HG02981 (cell line): ENCODE measurements around the gene SEMA3D.

Experiments used
- ATAC-seq: cut with Tn5 transposase; IDR thresholded peaks from one replicate; pipeline ENCODE4 v1.9.1; 2021; ENCODE audit warnings: mild to moderate bottlenecking, moderate library complexity; ENCODE audit not compliant: unreplicated experiment

Gene SEMA3D

DNA sequence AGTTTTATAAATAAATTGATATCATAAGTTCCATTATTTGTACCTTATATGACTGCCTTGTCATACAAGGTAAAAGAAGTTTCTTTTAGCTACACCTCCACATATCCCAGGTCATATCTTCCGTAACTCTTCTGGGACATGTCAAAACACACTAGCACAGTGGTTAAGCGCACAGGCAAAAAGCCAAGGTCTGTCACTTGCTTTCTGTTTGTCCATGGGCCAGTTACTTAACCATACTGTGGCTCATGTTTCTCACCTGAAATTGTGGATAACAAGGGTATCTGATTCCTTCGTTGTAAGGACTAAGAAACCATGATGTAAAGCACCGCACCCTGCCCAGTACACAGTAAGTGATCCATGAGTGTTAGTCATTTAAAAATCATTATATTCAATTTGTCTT is 56.2 kb downstream of the SEMA3D start:
- no peak for ATAC-seq

DNA sequence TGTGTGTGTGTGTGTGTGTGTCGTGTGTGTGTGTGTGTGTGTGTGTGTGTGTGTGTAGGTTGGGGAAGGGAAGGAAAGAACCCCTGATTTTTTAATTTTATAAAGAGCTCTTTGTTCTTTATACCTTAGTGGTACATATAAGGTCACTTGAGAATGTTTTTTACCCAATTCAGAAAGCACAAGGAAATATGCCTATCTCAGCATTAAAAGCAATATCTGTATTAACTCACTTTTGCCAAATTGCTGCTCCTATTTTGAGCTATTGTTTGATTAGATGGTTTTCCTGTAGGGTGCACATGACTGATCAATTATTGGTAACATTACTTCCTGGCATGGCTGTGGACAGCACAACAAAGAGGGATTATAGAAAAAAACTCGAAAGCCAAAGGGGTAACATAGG is 60.5 kb downstream of the SEMA3D start:
- no peak for ATAC-seq

DNA sequence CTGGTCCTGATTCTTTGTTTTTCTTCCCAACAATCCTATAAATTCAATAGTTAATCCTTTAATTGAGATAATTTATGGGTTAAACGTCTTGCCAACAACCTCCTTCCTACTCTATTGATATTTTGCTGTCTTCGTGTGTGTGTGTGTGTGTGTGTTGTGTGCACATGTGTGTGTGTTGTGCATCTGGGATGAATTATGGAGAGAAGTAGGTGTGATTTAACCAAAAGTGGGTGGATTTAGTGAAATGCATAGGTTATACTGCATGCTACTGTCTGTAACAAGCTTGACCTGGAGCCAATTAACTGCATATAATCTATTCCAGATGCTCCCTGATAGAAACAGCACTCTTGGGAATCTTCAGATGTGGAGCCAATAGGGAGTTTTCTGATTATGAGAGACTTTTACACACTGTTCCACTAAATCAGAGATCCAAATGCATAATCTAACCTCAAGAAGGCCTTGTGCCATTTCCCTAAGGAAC is 61.2 kb downstream of the SEMA3D start:
- no peak for ATAC-seq

DNA sequence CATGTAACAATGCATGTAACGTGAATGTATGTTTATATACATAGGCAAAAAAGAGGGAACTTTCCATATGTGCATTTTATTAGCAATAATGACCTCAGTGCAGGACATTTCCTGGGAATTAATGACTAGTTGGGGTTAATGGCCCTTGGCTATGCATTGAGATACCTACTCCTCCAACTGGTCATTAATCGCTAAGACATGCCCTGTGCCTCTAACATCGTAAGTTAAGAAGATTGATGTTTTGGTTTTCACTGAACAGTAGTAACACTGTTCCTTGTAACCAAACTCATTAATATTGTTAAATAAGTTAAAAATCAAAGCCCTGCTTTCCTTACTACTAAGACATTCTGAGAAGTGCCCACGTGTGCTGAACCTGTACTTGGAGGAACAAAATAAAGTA is 61.7 kb downstream of the SEMA3D start:
- no peak for ATAC-seq

DNA sequence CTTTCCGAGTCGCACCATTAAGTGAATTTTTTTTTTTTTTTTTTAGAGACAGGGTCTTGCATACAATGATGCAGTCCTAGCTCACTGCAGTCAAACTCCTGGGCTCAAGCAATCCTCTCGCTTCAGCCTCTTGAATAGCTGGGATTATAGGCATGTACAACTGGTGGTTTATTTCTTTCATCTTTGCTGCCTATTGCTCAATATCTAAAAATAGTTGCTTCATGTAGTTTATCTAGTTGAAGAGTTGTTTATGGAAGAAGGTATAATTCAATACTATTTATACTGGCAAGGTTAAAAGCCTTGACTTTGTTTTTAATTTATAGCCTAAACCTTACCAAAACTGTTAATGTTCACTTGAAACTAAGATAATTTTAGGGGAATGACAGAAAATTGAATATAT is 66.9 kb downstream of the SEMA3D start:
- no peak for ATAC-seq

- ATAC-seq = no peak
These were observed 71.0 kb downstream of the SEMA3D start for GRCh38 chr7:85115862-85116261.

DNA sequence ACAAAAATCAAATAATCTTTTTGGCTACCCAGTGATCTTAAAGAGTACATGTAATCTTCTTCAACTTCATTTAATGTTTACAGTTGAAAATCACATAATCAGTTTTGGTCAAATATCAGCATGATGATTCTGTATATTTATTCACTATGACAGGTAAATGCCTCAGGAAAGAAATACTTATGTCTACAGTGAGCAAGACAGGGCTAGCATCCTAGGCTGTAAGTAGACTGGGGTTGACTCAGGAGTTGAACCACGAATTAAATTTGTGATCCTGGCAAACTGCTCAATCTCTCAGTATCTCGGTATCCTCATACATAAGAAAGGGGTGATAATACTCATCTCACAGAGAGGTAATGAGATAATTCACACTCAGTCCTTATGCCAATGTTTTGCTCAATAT is 71.8 kb downstream of the SEMA3D start:
- no peak for ATAC-seq

DNA sequence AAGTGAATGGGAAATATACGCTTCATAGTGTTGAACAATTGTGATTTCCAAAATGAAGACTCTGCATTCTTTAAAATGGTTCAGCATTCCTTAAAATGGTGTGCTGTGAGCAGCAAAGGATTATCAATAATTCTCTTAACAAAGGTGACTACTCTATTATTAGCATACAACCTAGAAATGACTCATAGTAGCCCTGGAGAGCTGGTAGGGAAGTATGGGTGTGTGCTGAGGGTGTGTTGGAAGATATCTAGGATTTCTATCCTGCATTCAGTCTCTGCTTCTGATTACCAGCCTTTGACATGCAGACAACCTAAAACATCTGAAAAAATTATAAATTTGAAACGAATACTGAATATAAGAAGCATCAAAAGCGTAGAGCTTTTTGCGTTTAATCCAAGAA is 72.5 kb downstream of the SEMA3D start:
- ATAC-seq = no peak

- ATAC-seq = no peak
These were observed 75.1 kb downstream of the SEMA3D start for GRCh38 chr7:85111761-85112160.

DNA sequence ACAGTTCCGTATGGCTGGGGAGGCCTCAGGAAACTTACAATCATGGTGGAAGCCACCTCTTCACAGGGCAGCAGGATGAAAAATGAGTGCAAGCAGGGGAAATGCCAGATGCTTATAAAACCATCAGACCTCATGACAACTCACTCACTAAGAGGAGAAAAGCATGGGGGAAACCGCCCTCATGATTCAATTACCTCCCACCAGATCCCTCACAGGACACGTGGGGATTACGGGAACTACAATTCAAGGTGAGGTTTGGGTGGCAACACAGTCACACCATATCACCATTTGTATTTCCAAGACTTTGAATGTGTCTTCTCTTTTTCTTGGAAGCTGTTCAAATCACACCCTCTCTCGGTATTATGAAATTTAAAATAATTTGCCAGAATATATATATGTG is 80.1 kb downstream of the SEMA3D start:
- no peak for ATAC-seq

GRCh38 chr7:85104432-85105205 is 82.2 kb downstream of the SEMA3D start:
- ATAC-seq = no peak

DNA sequence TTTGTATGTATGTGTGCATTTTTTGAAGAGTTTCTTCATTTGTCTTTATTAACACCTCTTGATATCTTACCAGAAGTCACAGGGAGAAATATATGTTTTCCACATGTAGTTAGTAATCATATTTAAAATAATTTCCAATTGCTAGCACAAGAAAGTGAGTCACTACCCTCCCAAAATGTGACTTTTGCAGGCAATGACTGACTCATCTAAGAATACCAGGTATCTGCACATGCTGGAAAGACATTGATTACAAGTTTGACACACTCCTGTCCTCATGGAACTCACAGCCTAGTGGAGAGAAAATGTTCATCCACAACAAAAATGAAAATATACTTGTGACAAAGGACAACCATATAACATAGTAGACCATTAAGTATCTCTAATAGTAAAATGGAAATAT is 82.9 kb downstream of the SEMA3D start:
- no peak for ATAC-seq

GRCh38 chr7:85103357-85103756 is 83.5 kb downstream of the SEMA3D start:
- ATAC-seq = no peak

- ATAC-seq = no peak
These were observed 84.0 kb downstream of the SEMA3D start for GRCh38 chr7:85102813-85103350.

- no peak for ATAC-seq
These were observed 85.5 kb downstream of the SEMA3D start for GRCh38 chr7:85101347-85101746.

DNA sequence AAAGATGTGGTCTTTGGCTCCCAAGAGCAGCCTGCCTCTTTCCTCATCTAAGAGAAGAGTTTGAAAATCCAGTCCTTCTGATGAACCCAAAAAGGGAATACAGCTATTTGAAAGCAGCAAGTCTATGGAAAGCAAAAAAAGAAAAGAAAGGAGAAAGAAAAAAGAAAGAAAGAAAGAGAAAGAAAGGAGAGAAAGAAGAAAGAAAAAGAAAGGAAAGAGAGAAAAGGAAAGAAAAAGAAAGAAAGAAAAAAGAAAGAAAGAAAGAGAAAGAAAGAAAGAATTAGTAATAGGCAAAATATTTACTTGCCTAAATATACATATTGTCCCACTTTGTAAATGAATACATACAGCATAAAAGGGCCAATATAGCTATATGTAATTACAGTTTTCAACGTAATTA is 89.0 kb downstream of the SEMA3D start:
- ATAC-seq = no peak

GRCh38 chr7:85095806-85096205 is 91.0 kb downstream of the SEMA3D start:
- ATAC-seq = no peak

DNA sequence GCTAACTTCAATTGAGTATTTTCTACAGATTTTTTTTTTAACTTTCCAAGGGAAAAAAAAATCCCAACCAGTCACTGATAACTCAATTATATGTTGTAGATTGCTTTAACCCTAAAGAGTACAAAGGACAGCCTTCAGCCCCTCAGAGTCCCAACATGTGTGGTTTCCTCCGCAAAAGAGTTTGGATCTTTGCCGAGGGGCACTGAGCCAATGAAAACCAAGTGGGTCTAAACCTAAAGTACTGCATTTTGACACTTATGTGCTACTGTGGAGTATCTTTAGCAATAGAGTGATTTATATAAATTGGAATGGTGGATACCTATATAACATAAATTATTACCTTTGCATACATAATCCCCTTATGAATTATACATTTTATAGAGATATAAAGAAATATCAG is 91.5 kb downstream of the SEMA3D start:
- ATAC-seq = no peak

DNA sequence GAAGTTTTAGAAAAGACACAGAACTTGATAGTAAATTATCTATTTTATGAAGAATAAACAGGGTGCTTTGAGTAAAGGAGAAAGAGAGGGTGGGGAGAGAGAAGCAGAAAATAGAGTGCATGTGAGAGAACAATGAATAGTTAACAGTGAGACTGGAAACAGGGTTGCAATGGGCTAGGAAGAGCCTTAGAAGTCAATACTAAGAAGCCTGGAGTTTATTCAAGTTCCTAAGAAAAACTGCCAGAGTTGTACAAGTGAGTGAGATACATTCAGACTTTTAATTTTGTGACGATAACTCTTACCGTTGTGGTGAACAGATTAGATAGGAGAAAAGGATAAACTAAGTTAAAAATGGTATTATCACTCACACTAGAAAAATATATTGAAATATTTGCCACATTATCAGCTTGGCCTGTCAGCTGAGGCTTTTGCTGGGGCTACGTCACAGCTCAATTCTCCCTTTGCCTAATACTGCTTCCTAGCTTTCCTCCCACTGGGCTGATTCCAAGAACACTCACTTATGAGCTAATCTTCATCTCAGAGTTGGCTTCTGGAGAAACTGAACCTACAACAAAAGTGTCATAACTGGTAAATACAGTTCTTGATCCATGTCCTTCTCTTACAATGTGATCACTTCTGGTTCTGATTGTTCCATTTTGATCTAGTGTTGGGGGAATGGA is 92.7 kb downstream of the SEMA3D start:
- ATAC-seq = no peak

GRCh38 chr7:85091565-85091928 is 95.3 kb downstream of the SEMA3D start:
- ATAC-seq = no peak

- no peak for ATAC-seq
These were observed 95.8 kb downstream of the SEMA3D start for GRCh38 chr7:85090919-85091564.

DNA sequence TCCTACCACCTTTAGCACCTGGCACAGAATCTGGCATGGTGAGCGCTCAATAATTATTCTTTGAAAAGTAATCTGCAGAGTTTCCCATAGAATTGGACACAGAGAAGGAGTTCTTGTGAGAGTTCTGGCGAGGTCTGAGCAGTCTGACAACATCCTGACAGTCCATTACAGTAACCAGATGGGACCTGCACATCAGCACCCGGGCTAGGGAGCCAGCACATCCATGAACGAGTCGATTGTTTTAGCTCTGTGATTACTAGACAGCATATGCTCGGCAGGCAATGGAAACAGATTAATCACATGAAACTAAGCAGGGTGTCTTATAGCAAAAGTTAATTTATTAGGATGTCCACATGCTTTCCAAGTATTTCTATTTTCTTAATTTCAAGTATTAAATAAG is 96.7 kb downstream of the SEMA3D start:
- no peak for ATAC-seq
